ENCODE results near the gene SYT8. TPM values are rescaled to one million over a fixed set of nuclear protein-coding genes. Genes with fewer than 3 reads are reported as not detected.
"Not testable (repeated sequence)": the region's sequence is repeated elsewhere in the genome, so short reads cannot be mapped to it uniquely, and the experiment has no call there.

The SYT8 gene
- total RNA-seq, 1 experiment from 2014 or later = not detected

GRCh38 chr11:1873813-1874150 lies 39.0 kb downstream of the SYT8 start:
- DNase-seq (ENCODE audit: low read depth) = not testable (repeated sequence)

DNA sequence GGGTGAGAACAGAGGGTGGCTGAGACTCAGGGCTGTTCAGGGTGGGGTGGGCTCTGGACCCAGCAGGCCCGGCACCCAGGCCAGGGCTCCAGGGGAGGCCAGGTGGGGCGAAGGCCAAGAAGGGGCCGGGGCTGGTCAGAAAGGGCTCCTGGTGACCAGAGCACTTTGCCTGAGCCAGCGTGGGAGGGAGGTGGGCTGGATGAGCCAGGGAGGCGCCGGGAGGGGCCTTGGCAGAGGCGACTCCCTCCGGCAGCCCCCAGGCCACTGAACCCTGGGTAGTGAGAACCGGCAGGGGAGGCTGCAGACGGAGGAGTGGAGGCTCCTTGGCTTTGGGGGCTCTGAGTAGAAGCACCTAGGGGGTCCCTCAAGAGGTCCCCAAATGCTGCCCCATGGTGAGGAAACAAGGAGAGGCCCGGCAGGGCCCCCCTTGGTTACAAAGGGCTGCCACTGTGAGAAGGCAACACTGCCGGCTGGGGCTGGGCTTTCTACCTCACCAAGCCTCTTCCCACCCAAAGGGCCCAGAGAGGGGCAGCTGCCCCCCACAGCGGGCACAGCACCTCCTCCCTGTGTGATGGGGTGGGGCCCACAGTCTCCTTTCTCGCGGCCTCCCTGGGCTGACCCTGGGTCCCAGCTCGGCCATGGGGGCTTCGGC lies 39.8 kb downstream of the SYT8 start:
- DNase-seq (ENCODE audit: low read depth) = not testable (repeated sequence)

- DNase-seq (ENCODE audit: low read depth) = no peak
Measured at GRCh38 chr11:1875093-1875850, 40.5 kb downstream of the SYT8 start.

GRCh38 chr11:1875851-1876301 lies 41.1 kb downstream of the SYT8 start:
- DNase-seq (ENCODE audit: low read depth) = not testable (repeated sequence)

DNA sequence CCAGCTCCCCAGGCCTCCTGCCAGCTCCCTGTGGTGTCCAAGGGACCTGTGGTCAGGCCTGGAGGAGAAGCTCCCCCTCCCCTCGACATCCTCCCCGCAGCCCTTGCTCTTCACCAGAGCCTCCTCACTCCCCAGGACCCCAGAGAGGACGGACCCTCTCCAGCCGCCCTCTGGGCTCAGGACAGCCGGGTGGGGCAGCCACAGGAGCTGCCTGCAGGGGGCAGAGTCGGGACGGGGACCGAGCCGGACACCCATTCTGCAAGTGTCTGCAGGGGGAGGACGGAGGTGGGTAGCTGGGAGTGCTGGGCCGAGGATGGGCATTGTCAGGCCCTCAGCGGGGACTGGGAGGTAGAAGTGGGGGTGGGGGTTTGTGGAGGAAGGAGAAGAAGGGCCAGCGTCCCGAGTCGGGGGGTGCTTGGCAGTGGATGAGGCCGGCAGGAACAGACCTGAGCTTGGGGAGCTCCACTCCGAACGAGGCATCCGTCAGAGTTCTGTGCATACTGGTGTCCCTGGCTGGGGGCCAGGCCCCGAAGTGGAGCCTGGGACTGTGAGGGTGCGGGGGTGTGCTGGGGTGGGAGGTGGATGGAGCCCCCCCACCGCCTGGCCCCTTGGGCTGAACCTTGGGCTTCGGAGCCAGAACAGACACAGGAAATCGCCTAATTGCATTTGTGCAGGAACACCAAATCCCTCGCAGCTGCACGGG lies 41.7 kb downstream of the SYT8 start:
- no peak for DNase-seq (ENCODE audit: low read depth)

- DNase-seq (ENCODE audit: low read depth) = peak; percentile 32
Measured at GRCh38 chr11:1877211-1878136, 42.7 kb downstream of the SYT8 start.

GRCh38 chr11:1878137-1879031 lies 43.6 kb downstream of the SYT8 start:
- DNase-seq (ENCODE audit: low read depth) = no peak

GRCh38 chr11:1879342-1879940 lies 44.7 kb downstream of the SYT8 start:
- DNase-seq (ENCODE audit: low read depth) = no peak

- no peak for DNase-seq (ENCODE audit: low read depth)
Measured at GRCh38 chr11:1879941-1880720, 45.3 kb downstream of the SYT8 start.

- DNase-seq (ENCODE audit: low read depth) = no peak
Measured at GRCh38 chr11:1880746-1881441, 46.1 kb downstream of the SYT8 start.

- no peak for DNase-seq (ENCODE audit: low read depth)
Measured at GRCh38 chr11:1881442-1882264, 46.9 kb downstream of the SYT8 start.

DNA sequence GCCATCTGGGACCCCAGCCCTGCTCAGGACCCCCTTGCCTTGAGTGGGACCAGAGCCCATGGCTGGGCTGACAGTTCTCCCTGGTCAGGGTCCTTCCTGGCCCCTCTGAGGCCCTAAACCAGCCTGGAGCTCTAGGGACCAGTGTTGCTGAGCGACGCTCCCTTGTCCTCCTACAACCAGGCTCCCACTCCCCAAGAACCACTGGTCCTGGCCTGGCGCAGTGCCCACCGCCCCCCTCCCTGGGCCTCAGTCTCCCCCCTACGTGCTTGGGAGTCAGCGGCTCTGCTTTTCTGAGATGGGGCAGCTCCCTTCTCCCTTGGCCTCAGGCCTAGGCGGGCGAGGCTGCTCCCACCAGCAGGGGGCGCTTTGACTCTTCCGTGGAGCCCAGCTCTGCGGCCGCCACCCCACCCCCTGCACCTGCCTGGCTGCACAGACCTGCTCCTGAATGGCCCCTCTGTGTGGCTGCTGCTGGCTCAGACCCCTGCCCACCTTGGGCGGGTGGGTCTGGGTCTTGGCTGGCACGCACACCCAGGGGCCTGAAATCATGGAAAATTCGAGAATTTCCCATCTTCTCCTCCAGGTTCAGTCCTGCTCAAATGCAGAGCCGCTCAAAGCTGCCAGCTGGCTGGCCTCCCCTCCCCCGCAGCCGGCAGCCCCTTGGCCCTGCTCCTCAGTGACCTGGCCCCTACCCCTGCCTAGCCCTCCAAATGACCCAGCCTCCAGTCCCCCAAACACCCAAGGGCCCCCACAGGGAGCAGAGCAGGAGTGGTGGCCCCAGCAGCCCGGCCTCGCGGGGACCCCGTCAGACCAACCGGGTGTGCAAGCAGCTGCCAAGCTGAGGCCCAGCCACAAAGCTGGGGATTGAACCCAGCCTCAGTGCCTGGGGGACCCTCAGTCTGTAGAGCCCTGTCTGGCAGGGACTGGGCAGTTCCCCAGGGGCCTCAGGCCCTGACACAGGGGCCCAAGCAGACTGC lies 47.8 kb downstream of the SYT8 start:
- peak; percentile 46 for DNase-seq (ENCODE audit: low read depth)

- no peak for DNase-seq (ENCODE audit: low read depth)
Measured at GRCh38 chr11:1883346-1884302, 48.8 kb downstream of the SYT8 start.

DNA sequence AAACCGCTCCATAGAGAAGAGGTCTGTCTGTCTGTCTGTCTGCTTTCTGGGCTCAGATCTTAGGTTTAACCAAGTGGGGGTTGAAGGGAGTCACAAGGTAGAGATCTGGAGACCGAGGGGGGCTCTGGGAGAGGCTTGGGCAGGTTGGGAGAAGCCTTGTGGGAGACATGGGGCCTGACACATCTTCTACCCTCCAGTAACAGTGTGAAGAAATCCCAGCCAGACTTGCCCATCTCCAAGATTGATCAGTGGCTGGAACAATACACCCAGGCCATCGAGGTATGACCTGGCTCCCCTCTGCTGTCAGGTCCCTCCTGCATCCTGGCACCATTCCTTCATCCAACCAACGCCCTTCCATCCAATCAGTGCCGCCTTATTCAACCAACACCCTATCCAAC lies 49.5 kb downstream of the SYT8 start:
- DNase-seq (ENCODE audit: low read depth) = no peak

DNA sequence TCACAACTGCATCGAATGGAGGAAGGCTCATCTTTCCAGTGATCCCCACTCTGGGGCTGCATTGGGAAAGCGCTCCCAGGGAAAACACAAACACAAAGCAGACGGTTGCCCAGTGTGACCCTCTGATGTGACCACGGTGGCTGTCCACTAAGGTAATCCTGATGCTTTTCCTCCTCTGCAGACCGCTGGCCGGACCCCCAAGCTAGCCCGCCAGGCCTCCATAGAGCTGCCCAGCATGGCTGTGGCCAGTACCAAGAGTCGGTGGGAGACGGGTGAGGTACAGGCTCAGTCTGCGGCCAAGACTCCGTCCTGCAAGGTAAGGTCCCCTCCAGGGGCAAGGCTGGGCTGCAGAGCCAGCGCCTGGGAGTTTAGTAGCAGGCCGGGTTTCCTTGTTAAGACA lies 51.8 kb downstream of the SYT8 start:
- DNase-seq (ENCODE audit: low read depth) = not testable (repeated sequence)

Measured in M059J (cell line).